ENCODE results near the gene IGFBP4. TPM values are rescaled to one million over a fixed set of nuclear protein-coding genes. Genes with fewer than 3 reads are reported as not detected.

Gene IGFBP4
- total and polyA plus RNA-seq, 10 donors, result 49.3 to 537 (median 307) TPM

- Histone ChIP-seq H3K27ac (peak overlapping the region in 1 of 8 donors; percentile 63), H3K9me3 (no peaks in the 10 kb centered on the region), H3K36me3 (peaks cover 0 to 72% (median 33%) of the 10 kb centered on the region in 6 donors), H3K4me1 (peaks cover 9 to 95% (median 55%) of the 10 kb centered on the region in 6 donors), H3K4me3 (no peak overlapping the region), H3K27me3 (replicated peaks in 1 of 7) (no peaks in the 10 kb centered on the region)
- intact Hi-C loops (cut with DNase I; ENCODE audit: low total_unique reads), result no loop called here
- TF ChIP-seq POLR2A (IDR thresholded peaks at IDR 0.05) (no peak), CTCF (IDR thresholded peaks at IDR 0.05 in 8 of 11, conservative IDR thresholded peaks at IDR 0.05 in 3 of 11) (no peak), POLR2AphosphoS5 (IDR thresholded peaks at IDR 0.05) (no peak)
- DNase-seq, result no peak
- WGBS, 5 donors, result 78 to 92% (median 84%) methylated on average over 2 of the region's 2 CpGs; no CpG with 5 or more reads in 1 of the 5 donors
These were observed 11.4 kb downstream of the IGFBP4 start for GRCh38 chr17:40454613-40454995.

- DNase-seq, result no peak
- H3K27me3 ChIP-seq (replicated peaks in 1 of 7), result no peaks in the 10 kb centered on the region
- no peaks in the 10 kb centered on the region for H3K9me3 ChIP-seq
- 56 to 86% (median 80%) methylated on average over 13 to 16 of the region's 16 CpGs for WGBS, 5 donors
- H3K4me3 ChIP-seq, result no peak overlapping the region
- H3K4me1 ChIP-seq, result peaks cover 3 to 95% (median 44%) of the 10 kb centered on the region in 6 donors
- TF ChIP-seq POLR2AphosphoS5 (IDR thresholded peaks at IDR 0.05) (peak; percentile 45 to 80 (median 72)), POLR2A (IDR thresholded peaks at IDR 0.05) (no peak), CTCF (IDR thresholded peaks at IDR 0.05 in 8 of 11, conservative IDR thresholded peaks at IDR 0.05 in 3 of 11) (no peak)
- intact Hi-C loops (cut with DNase I; ENCODE audit: low total_unique reads), result no loop called here
- peak overlapping the region in 7 of 8 donors; percentile 3 to 67 (median 36) for H3K27ac ChIP-seq
- peaks cover 0 to 72% (median 33%) of the 10 kb centered on the region in 6 donors for H3K36me3 ChIP-seq
These were observed 13.2 kb downstream of the IGFBP4 start for GRCh38 chr17:40456396-40456951.

- 81 to 88% (median 86%) methylated on average over 3 of the region's 3 CpGs for WGBS, 5 donors
- Histone ChIP-seq H3K27me3 (replicated peaks in 1 of 7) (no peaks in the 10 kb centered on the region), H3K9me3 (no peaks in the 10 kb centered on the region), H3K4me3 (no peak overlapping the region), H3K27ac (peak overlapping the region in 4 of 8 donors; percentile 3 to 67 (median 46)), H3K4me1 (peaks cover under 1 to 95% (median 40%) of the 10 kb centered on the region in 6 donors), H3K36me3 (peaks cover 0 to 67% (median 33%) of the 10 kb centered on the region in 6 donors)
- no peak for TF ChIP-seq CTCF (IDR thresholded peaks at IDR 0.05 in 8 of 11, conservative IDR thresholded peaks at IDR 0.05 in 3 of 11)
- TF ChIP-seq POLR2A (IDR thresholded peaks at IDR 0.05), result no peak
- TF ChIP-seq POLR2AphosphoS5 (IDR thresholded peaks at IDR 0.05), result no peak
- intact Hi-C loops (cut with DNase I; ENCODE audit: low total_unique reads), result no loop called here
- no peak for DNase-seq
These were observed 14.1 kb downstream of the IGFBP4 start for GRCh38 chr17:40457369-40457768.

GRCh38 chr17:40457964-40458791, 14.9 kb downstream of the IGFBP4 start:
- Histone ChIP-seq H3K27ac (peak overlapping the region in 5 of 8 donors; percentile 3 to 67 (median 44)), H3K4me3 (no peak overlapping the region), H3K36me3 (peaks cover 0 to 58% (median 32%) of the 10 kb centered on the region in 6 donors), H3K27me3 (replicated peaks in 1 of 7) (no peaks in the 10 kb centered on the region), H3K9me3 (no peaks in the 10 kb centered on the region), H3K4me1 (peaks cover 0 to 92% (median 36%) of the 10 kb centered on the region in 6 donors)
- no peak for DNase-seq
- 64 to 80% (median 75%) methylated on average over 7 to 16 of the region's 16 CpGs for WGBS, 5 donors
- intact Hi-C loops (cut with DNase I; ENCODE audit: low total_unique reads), result no loop called here
- TF ChIP-seq POLR2AphosphoS5 (IDR thresholded peaks at IDR 0.05), result peak; percentile 5 to 54 (median 53)
- no peak for TF ChIP-seq CTCF (IDR thresholded peaks at IDR 0.05 in 8 of 11, conservative IDR thresholded peaks at IDR 0.05 in 3 of 11)
- no peak for TF ChIP-seq POLR2A (IDR thresholded peaks at IDR 0.05)

Measured in spleen (tissue), 11 donors.